PFSK-1 (cell line): ENCODE measurements around the gene DNPEP.

ENCODE experiments used
- POLR2AphosphoS5 ChIP-seq: IDR thresholded peaks from 2 replicates; pipeline ENCODE4 v1.6.1; 2012; ENCODE audit warnings: low read depth, mild to moderate bottlenecking, control low read depth, low read length, moderate library complexity
- SIN3A ChIP-seq: IDR thresholded peaks from 2 replicates; pipeline ENCODE4 v1.6.1; 2012; ENCODE audit warnings: mild to moderate bottlenecking, low read length, moderate library complexity, borderline replicate concordance; ENCODE audit not compliant: insufficient read depth

GRCh38 chr2:219404954-219405353, 17.2 kb upstream of the DNPEP start:
- TF ChIP-seq SIN3A, result no peak
- TF ChIP-seq POLR2AphosphoS5, result no peak
